Lower leg skin (tissue), 4 donors: Measurements from ENCODE around the gene TMEM132E. TPM values are rescaled to one million over a fixed set of nuclear protein-coding genes. Genes with fewer than 3 reads are reported as not detected.

ENCODE experiments used
- DNase-seq, 2 donors: peaks; one replicate each; pipeline ENCODE4 v3.0.0-alpha.2; 2019; ENCODE audit warnings: low spot score in 2 of 2
- H3K4me3 ChIP-seq: fragments of 200-600 bp; sonication (generic); 2 replicates; pipeline ENCODE4 v1.5.1; 2017; ENCODE audit warnings: mild to moderate bottlenecking, low read depth; ENCODE audit not compliant: poor library complexity, severe bottlenecking
- CTCF ChIP-seq, 3 donors: fragments of 450-650 bp; IDR thresholded peaks; one replicate each; pipeline ENCODE4 v1.5.1; 2016; ENCODE audit warnings: antibody characterized with exemption in 3 of 3, mild to moderate bottlenecking in 3 of 3, moderate library complexity in 2 of 3
- POLR2A ChIP-seq, 2 donors: fragments of 450-650 bp; IDR thresholded peaks; one replicate each; pipeline ENCODE4 v1.6.1; 2016 to 2017; ENCODE audit warnings: antibody characterized with exemption in 2 of 2, mild to moderate bottlenecking in 1 of 2, moderate library complexity in 1 of 2
- WGBS, 2 donors: methylation state at CpG; one replicate each; pipeline ENCODE4 v1.1.5; 2018; 5-methylcytosine and 5-hydroxymethylcytosine counted together
- intact Hi-C: fragments of 100-400 bp; cut with DNase I; formaldehyde crosslinking; loops from one replicate; pipeline ENCODE4 v1.15.0; 2023; ENCODE audit warnings: low total_unique reads
- total RNA-seq, 4 donors: library from RNA; depleted of rRNA; stranded (reverse); fragments of >200 nt; gene quantifications; one replicate each; pipeline ENCODE4 v1.1.0, GENCODE V29; 2016

Gene TMEM132E
- total RNA-seq, 4 donors from 2014 or later = 0.10 TPM; not detected in 3

DNA sequence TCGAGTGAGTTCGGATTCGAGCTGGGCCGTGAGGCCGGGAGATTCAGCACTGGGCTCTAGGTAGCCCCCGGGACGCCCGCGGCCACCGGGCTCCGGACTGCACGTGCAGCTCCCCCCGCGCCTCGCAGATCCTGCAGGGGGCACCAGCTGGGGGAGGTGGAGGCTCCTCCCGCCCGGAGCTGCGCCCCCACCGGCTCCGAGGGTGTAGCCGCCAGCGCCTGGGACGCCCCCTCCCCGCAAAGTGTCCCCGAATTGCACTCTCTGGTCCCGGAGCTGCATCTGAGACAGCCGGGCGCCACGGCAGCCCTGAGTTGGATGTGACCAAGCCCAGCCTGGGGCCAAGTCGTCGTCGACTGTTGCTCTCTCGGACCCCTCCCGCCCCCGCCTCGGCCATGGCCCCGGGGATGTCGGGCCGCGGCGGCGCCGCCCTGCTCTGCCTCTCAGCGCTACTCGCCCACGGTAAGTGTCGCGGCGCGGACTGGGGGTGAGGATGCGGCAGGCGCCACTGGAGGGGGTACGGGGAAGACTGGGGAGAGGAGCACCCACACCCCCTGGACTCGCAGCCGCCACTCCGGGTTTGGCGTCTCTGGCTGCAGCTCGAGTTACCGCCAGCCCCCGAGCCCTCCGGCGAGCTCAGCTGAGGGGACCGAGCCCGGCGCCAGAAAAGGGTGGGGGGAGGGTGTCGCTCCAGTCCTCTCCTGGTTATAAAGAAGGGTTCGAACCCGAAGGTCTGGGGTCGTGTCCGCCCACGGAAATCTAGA, 1.5 kb downstream of the TMEM132E start:
- intact Hi-C loops = no loop called here
- no peak for TF ChIP-seq CTCF (IDR thresholded peaks at IDR 0.05)
- no peak for TF ChIP-seq POLR2A (IDR thresholded peaks at IDR 0.05)
- WGBS, 2 donors = 1% methylated on average over 28 to 37 of the region's 71 CpGs
- DNase-seq = no peak
- H3K4me3 ChIP-seq = no peak overlapping the region

GRCh38 chr17:34581446-34582184, 2.2 kb downstream of the TMEM132E start:
- intact Hi-C loops = no loop called here
- H3K4me3 ChIP-seq = no peak overlapping the region
- no peak for TF ChIP-seq CTCF (IDR thresholded peaks at IDR 0.05)
- TF ChIP-seq POLR2A (IDR thresholded peaks at IDR 0.05) = no peak
- DNase-seq = no peak
- 1% methylated on average over 37 to 47 of the region's 78 CpGs for WGBS, 2 donors

DNA sequence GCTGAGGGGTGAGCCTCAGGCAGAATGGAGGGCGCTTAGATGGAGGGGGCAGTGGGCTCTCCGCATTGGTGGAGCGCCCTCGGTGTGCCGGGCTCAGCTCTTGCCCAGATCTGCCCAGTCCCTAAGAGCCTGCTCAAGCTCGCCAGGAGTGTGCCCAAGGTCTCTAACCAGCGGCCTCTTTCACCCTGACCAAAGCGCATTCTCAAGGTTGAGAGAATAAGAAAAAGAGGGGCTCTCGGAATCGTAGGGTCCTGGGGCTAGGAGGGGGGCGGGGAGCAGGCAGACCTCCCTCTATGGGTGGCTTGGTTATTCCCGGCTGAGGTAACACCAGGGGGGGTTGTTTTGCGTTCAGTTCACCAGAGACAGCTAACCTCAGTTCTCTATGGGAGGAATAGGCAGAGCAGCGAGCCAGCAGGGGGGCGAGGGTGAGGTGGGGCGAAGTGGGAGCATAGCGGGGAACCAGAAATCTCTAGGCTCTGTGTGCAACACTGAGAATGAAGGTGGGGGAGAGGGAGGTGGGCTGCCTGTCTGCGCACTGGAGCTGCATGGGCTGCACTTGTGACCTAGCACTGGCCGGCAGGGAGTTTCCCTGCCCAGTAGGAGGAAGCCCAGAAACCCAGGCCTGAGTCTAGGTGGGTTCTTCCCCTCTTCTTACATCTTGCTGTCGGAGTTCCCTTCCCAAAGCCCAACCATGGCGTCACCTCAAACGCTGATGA, 3.0 kb downstream of the TMEM132E start:
- TF ChIP-seq CTCF (IDR thresholded peaks at IDR 0.05) (no peak), POLR2A (IDR thresholded peaks at IDR 0.05) (no peak)
- WGBS, 2 donors = 13 to 20% methylated on average over 22 of the region's 22 CpGs
- intact Hi-C loops = no loop called here
- H3K4me3 ChIP-seq = no peak overlapping the region
- no peak for DNase-seq

DNA sequence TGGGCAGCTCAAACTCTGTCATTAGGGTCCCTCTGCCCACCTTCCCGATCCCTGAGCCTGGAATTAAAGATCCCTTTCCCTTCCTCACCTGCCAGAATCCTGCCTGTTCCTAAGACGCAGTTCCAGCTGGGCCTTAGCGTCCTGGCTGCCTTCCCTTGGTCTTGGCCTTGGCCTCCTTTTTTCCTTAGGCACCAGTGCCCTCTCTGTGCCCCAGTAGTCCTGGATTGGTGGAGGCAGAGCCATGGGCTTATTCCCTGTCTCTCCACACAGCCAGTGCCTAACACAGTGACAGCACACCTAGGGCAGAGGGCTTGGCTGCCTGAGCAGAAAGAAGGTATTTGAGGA, 3.5 kb downstream of the TMEM132E start:
- intact Hi-C loops = no loop called here
- H3K4me3 ChIP-seq = no peak overlapping the region
- TF ChIP-seq POLR2A (IDR thresholded peaks at IDR 0.05) (no peak), CTCF (IDR thresholded peaks at IDR 0.05) (no peak)
- DNase-seq = no peak
- WGBS, 2 donors = 23 to 37% methylated on average over 3 of the region's 3 CpGs

- WGBS, 2 donors = 29 to 31% methylated on average over 9 to 12 of the region's 12 CpGs
- no peak overlapping the region for H3K4me3 ChIP-seq
- intact Hi-C loops = no loop called here
- DNase-seq = no peak
- TF ChIP-seq CTCF (IDR thresholded peaks at IDR 0.05) (no peak), POLR2A (IDR thresholded peaks at IDR 0.05) (no peak)
Measured at GRCh38 chr17:34584805-34585416, 5.5 kb downstream of the TMEM132E start.
